ENCODE measurements around the gene CLEC7A. TPM values are rescaled to one million over a fixed set of nuclear protein-coding genes. Genes with fewer than 3 reads are reported as not detected.

CLEC7A gene
- total RNA-seq, 1 donor from 2014 or later, result 1.3 TPM

DNA sequence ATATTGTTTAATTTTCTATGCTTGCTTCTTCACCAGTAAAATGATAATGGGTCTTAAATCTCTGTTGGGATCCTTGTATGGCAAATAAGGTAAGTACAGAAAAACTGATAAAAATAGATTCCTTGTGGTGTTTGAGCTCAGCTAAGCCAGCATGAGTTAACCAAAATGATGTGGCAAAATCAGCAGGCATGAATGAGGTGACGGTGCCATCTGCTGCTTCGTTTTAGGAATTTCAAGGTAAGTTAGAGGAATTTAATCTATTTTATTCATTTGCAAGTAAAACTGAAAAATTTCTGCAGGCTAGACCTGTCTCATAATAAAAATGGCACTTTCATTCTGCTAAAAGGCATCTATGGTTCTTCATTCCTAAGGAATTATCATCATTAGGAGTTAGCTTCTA lies 10.0 kb upstream of the CLEC7A start:
- H3K9me3 ChIP-seq (replicated peaks), result no peaks in the 10 kb centered on the region
- no peaks in the 10 kb centered on the region for H3K36me3 ChIP-seq
- no peaks in the 10 kb centered on the region for H3K27me3 ChIP-seq (ENCODE audit: low read depth)
- DNase-seq, result no peak
- no peak overlapping the region for H3K4me3 ChIP-seq
- peaks cover 17% of the 10 kb centered on the region for H3K4me1 ChIP-seq
- TF ChIP-seq, protein P1, sequence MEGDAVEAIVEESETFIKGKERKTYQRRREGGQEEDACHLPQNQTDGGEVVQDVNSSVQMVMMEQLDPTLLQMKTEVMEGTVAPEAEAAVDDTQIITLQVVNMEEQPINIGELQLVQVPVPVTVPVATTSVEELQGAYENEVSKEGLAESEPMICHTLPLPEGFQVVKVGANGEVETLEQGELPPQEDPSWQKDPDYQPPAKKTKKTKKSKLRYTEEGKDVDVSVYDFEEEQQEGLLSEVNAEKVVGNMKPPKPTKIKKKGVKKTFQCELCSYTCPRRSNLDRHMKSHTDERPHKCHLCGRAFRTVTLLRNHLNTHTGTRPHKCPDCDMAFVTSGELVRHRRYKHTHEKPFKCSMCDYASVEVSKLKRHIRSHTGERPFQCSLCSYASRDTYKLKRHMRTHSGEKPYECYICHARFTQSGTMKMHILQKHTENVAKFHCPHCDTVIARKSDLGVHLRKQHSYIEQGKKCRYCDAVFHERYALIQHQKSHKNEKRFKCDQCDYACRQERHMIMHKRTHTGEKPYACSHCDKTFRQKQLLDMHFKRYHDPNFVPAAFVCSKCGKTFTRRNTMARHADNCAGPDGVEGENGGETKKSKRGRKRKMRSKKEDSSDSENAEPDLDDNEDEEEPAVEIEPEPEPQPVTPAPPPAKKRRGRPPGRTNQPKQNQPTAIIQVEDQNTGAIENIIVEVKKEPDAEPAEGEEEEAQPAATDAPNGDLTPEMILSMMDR (IDR thresholded peaks at IDR 0.05; ENCODE audit: borderline replicate concordance), result peak; percentile 70
- intact Hi-C loops (cut with micrococcal nuclease), result loop anchor here (2.0 kb wide), 1 partner anchor 107 kb away; no protein-coding TSS in a partner anchor
- no peak overlapping the region for H3K27ac ChIP-seq (replicated peaks)

- TF ChIP-seq, protein P1 (IDR thresholded peaks at IDR 0.05; ENCODE audit: borderline replicate concordance), result no peak
- Histone ChIP-seq H3K4me3 (no peak overlapping the region), H3K27me3 (ENCODE audit: low read depth) (no peaks in the 10 kb centered on the region), H3K36me3 (no peaks in the 10 kb centered on the region), H3K27ac (replicated peaks) (no peak overlapping the region), H3K9me3 (replicated peaks) (no peaks in the 10 kb centered on the region), H3K4me1 (peaks cover 10% of the 10 kb centered on the region)
- no peak for DNase-seq
- intact Hi-C loops (cut with micrococcal nuclease), result no loop called here
These were observed 6.7 kb upstream of the CLEC7A start for GRCh38 chr12:10136637-10137205.

- Histone ChIP-seq H3K36me3 (no peaks in the 10 kb centered on the region), H3K27ac (replicated peaks) (no peak overlapping the region), H3K9me3 (replicated peaks) (no peaks in the 10 kb centered on the region), H3K4me1 (peaks cover 16% of the 10 kb centered on the region), H3K27me3 (ENCODE audit: low read depth) (no peaks in the 10 kb centered on the region), H3K4me3 (no peak overlapping the region)
- TF ChIP-seq, protein P1 (IDR thresholded peaks at IDR 0.05; ENCODE audit: borderline replicate concordance), result no peak
- DNase-seq, result no peak
- intact Hi-C loops (cut with micrococcal nuclease), result no loop called here
These were observed 5.1 kb upstream of the CLEC7A start for GRCh38 chr12:10135126-10135525.

DNA sequence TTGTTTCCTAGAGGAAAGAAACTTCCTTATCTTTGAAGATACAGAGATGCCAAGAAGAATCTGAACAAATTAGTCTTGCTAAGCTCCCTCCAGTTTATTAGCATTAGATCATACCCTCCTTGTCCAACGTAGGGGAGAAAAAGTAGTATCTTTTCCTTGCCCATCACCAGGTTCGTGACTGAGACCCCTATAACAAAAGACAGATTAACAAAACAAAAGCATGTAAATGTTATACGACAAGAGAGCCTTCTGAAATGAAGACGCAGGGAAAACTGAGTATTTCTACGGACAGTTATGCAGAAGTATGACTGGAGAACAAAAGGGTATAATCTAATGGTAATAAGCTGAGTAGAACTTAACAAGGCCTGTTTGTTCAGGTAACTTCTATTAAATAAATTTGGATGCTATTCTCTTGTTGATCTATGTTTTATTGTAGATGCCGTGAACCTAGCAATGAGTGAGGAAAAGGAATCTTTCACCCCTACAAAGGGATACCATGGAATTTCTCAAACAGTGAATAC lies 2.9 kb upstream of the CLEC7A start:
- TF ChIP-seq, protein P1 (IDR thresholded peaks at IDR 0.05; ENCODE audit: borderline replicate concordance), result no peak

DNA sequence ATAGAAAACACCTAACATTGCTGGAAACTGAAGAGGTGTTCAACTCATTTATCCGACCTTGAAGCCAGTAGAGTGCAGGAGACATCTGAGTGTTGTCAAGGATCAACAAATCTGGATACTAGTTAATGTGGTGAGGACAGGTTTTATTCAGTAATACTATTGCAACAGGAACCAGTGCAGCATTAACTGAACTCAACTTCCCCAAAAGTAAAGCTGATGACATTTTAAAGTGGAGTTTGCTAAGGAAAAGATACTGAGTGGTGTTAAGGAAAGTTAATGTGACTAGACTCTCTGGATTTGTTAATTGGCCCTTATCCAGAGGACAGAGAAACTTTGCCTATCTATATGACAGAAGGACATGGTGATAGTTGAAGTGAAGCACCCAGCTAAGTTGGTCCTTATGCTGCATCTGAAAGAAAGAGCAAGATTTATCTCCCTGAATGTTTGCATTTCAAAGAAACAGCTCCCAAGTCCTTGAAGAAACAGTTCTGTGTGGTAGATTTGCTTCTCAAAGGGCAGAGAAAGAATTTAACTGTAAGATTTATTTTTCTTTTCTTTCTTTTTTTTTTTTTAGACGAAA lies 1.2 kb upstream of the CLEC7A start:
- no peak overlapping the region for H3K4me3 ChIP-seq
- no peak overlapping the region for H3K27ac ChIP-seq (replicated peaks)
- intact Hi-C loops (cut with micrococcal nuclease), result no loop called here
- H3K4me1 ChIP-seq, result peaks cover 16% of the 10 kb centered on the region
- H3K36me3 ChIP-seq, result no peaks in the 10 kb centered on the region
- TF ChIP-seq, protein P1 (IDR thresholded peaks at IDR 0.05; ENCODE audit: borderline replicate concordance), result no peak
- H3K9me3 ChIP-seq (replicated peaks), result no peaks in the 10 kb centered on the region
- DNase-seq, result no peak
- H3K27me3 ChIP-seq (ENCODE audit: low read depth), result no peaks in the 10 kb centered on the region

More for the DNA sequence above, 2.9 kb upstream of the CLEC7A start:
- no peak overlapping the region for H3K27ac ChIP-seq (replicated peaks)
- intact Hi-C loops (cut with micrococcal nuclease), result no loop called here
- DNase-seq, result no peak
- H3K36me3 ChIP-seq, result no peaks in the 10 kb centered on the region
- no peaks in the 10 kb centered on the region for H3K27me3 ChIP-seq (ENCODE audit: low read depth)
- H3K9me3 ChIP-seq (replicated peaks), result no peaks in the 10 kb centered on the region
- H3K4me1 ChIP-seq, result peaks cover 16% of the 10 kb centered on the region
- H3K4me3 ChIP-seq, result no peak overlapping the region

All from left ventricle myocardium inferior (tissue), 1 donor.